SU-DHL-6 (cell line): Measurements from ENCODE around the gene DRAM1.

ENCODE experiments used
- H2AFZ ChIP-seq: fragments of 200-600 bp; sonication (generic); 2 replicates; pipeline ENCODE4 v1.6.1; 2014; ENCODE audit warnings: low read depth, mild to moderate bottlenecking, moderate library complexity, mixed read lengths, antibody characterized with exemption, low read length; ENCODE audit not compliant: severe bottlenecking
- H3F3A ChIP-seq: fragments of 200-600 bp; shearing (Covaris generic); 2 replicates; pipeline ENCODE4 v1.6.0; 2016; ENCODE audit warnings: antibody characterized with exemption, mild to moderate bottlenecking; ENCODE audit not compliant: insufficient read depth
- H3K27ac ChIP-seq: fragments of 200-600 bp; sonication (generic); 2 replicates; pipeline ENCODE4 v1.5.1; 2016; ENCODE audit warnings: low read depth, mild to moderate bottlenecking, low read length, moderate library complexity, mixed read lengths
- H3K27me3 ChIP-seq: fragments of 200-600 bp; sonication (generic), shearing (Covaris generic); 2 replicates; pipeline ENCODE4 v1.6.0; 2014; ENCODE audit warnings: mild to moderate bottlenecking, low read length
- H3K36me3 ChIP-seq: fragments of 200-600 bp; sonication (generic); 2 replicates; pipeline ENCODE4 v1.6.1; 2014; ENCODE audit warnings: mild to moderate bottlenecking, low read length, mixed read lengths
- H3K4me2 ChIP-seq: fragments of 300-600, 200-600 bp; shearing (Covaris generic), sonication (generic); 2 replicates; pipeline ENCODE4 v1.6.0; 2014; ENCODE audit warnings: low read length, low read depth, mild to moderate bottlenecking; ENCODE audit not compliant: poor library complexity, severe bottlenecking
- H3K4me3 ChIP-seq: fragments of 200-600 bp; sonication (generic); 2 replicates; pipeline ENCODE4 v1.5.1; 2014; ENCODE audit warnings: antibody characterized with exemption, low read length, mild to moderate bottlenecking, mixed read lengths; ENCODE audit not compliant: insufficient read depth, poor library complexity, severe bottlenecking
- H3K79me2 ChIP-seq: fragments of 200-600 bp; sonication (generic); 2 replicates; pipeline ENCODE4 v1.6.1; 2014; ENCODE audit warnings: mild to moderate bottlenecking, low read length, moderate library complexity; ENCODE audit not compliant: insufficient read depth
- H3K9ac ChIP-seq: fragments of 200-600 bp; sonication (generic); 2 replicates; pipeline ENCODE4 v1.7.0; 2014; ENCODE audit warnings: mild to moderate bottlenecking, low read length
- H3K9me2 ChIP-seq: fragments of 200-600 bp; sonication (generic); replicated peaks from 2 replicates; pipeline ENCODE4 v1.6.1; 2014; ENCODE audit warnings: low read length; ENCODE audit not compliant: insufficient read depth
- H3K9me3 ChIP-seq: fragments of 200-600 bp; sonication (generic); 2 replicates; pipeline ENCODE4 v1.6.1; 2014; ENCODE audit warnings: low read length, mixed read lengths; ENCODE audit not compliant: insufficient read depth
- H4K20me1 ChIP-seq: fragments of 200-600 bp; sonication (generic); 2 replicates; pipeline ENCODE4 v1.6.1; 2014; ENCODE audit warnings: low read depth, mild to moderate bottlenecking, antibody characterized with exemption, low read length, moderate library complexity, mixed read lengths
- EZH2phosphoT487 ChIP-seq: fragments of 200-600 bp; sonication (generic), shearing (Covaris generic); conservative IDR thresholded peaks from 2 replicates; pipeline ENCODE4 v1.6.1; 2018; ENCODE audit warnings: mild to moderate bottlenecking, antibody characterized with exemption, low read length, moderate library complexity, mixed read lengths
- TF ChIP-seq, protein P1 (sequence below): fragments of 200-600 bp; sonication (generic); IDR thresholded peaks from one replicate; pipeline ENCODE4 v1.5.1; 2017; ENCODE audit warnings: antibody characterized with exemption, mild to moderate bottlenecking, low read length, moderate library complexity; ENCODE audit not compliant: insufficient read depth, poor library complexity, severe bottlenecking

DRAM1 gene

DNA sequence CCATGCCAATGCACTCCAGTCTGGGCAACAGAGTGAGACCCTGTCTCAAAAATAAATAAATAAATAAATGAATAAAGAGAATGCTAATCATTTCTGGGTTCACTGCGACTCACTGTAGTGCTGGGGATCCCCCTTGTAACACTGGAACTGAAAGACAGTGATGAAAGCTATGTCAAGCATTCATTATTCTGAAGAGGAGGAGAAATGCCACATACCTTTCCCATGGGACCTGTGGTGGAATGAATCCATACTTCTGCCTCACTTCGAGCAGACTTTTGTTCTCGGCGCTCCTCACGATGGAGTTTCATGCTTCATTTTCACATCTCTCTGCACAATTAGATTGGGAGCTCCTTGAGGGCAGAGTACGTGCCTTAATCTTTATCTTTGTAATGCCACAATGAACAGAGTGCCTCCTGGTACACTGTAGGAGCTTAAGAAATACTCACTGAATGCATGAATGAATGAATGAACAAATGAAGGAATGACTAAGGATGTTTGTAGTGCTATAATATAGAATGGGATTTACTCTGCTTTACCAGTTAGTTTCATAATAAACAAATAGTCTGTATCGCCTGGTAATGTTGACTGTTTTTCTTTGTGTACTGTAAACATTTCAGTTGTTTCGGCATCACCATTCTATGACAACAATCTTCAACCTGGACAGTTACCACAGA lies 45.8 kb downstream of the DRAM1 start:
- no peak overlapping the region for H2AFZ ChIP-seq
- H3K9me2 ChIP-seq, result no peaks in the 10 kb centered on the region
- no peak for TF ChIP-seq EZH2phosphoT487
- TF ChIP-seq, protein P1, sequence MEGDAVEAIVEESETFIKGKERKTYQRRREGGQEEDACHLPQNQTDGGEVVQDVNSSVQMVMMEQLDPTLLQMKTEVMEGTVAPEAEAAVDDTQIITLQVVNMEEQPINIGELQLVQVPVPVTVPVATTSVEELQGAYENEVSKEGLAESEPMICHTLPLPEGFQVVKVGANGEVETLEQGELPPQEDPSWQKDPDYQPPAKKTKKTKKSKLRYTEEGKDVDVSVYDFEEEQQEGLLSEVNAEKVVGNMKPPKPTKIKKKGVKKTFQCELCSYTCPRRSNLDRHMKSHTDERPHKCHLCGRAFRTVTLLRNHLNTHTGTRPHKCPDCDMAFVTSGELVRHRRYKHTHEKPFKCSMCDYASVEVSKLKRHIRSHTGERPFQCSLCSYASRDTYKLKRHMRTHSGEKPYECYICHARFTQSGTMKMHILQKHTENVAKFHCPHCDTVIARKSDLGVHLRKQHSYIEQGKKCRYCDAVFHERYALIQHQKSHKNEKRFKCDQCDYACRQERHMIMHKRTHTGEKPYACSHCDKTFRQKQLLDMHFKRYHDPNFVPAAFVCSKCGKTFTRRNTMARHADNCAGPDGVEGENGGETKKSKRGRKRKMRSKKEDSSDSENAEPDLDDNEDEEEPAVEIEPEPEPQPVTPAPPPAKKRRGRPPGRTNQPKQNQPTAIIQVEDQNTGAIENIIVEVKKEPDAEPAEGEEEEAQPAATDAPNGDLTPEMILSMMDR, result no peak
- H3K9me3 ChIP-seq, result no peaks in the 10 kb centered on the region
- H3K9ac ChIP-seq, result no peak overlapping the region
- H3F3A ChIP-seq, result no peaks in the 10 kb centered on the region
- H3K27ac ChIP-seq, result no peak overlapping the region
- H3K4me3 ChIP-seq, result no peak overlapping the region
- no peaks in the 10 kb centered on the region for H3K36me3 ChIP-seq
- H3K4me2 ChIP-seq, result no peak overlapping the region
- no peaks in the 10 kb centered on the region for H4K20me1 ChIP-seq
- no peaks in the 10 kb centered on the region for H3K79me2 ChIP-seq
- H3K27me3 ChIP-seq, result no peaks in the 10 kb centered on the region

GRCh38 chr12:101924618-101925017 lies 47.2 kb downstream of the DRAM1 start:
- Histone ChIP-seq H3K4me2 (no peak overlapping the region), H3K27ac (no peak overlapping the region), H3K9me3 (no peaks in the 10 kb centered on the region), H3F3A (no peaks in the 10 kb centered on the region), H3K9ac (no peak overlapping the region), H3K27me3 (no peaks in the 10 kb centered on the region), H3K36me3 (no peaks in the 10 kb centered on the region), H3K4me3 (no peak overlapping the region), H4K20me1 (no peaks in the 10 kb centered on the region), H3K79me2 (no peaks in the 10 kb centered on the region), H2AFZ (no peak overlapping the region), H3K9me2 (no peaks in the 10 kb centered on the region)
- TF ChIP-seq EZH2phosphoT487, result no peak
- TF ChIP-seq, protein P1, result no peak

- Histone ChIP-seq H3K9me3 (no peaks in the 10 kb centered on the region), H2AFZ (no peak overlapping the region), H3K4me2 (no peak overlapping the region), H3K79me2 (no peaks in the 10 kb centered on the region), H3K27ac (no peak overlapping the region), H3K36me3 (no peaks in the 10 kb centered on the region), H3F3A (no peaks in the 10 kb centered on the region), H3K4me3 (no peak overlapping the region), H4K20me1 (no peaks in the 10 kb centered on the region), H3K9ac (no peak overlapping the region), H3K27me3 (no peaks in the 10 kb centered on the region), H3K9me2 (no peaks in the 10 kb centered on the region)
- TF ChIP-seq, protein P1, result no peak
- no peak for TF ChIP-seq EZH2phosphoT487
Measured at GRCh38 chr12:101925361-101925760, 48.0 kb downstream of the DRAM1 start.
